Activated CD4-positive, alpha-beta T cell treated with anti-CD3 and anti-CD28 coated beads, Interleukin-2, amount 10 ng/mL, durations not matched to agents 24 days and 14 days (primary cell): ENCODE results near the gene TRMT61A. TPM values are rescaled to one million over a fixed set of nuclear protein-coding genes. Genes with fewer than 3 reads are reported as not detected.
"Not testable (repeated sequence)": the region's sequence is repeated elsewhere in the genome, so short reads cannot be mapped to it uniquely, and the experiment has no call there.

ENCODE experiments used
- DNase-seq: peaks from one replicate; pipeline ENCODE4 v3.0.0; 2022
- H3K27ac Mint-ChIP-seq: one replicate; pipeline ENCODE4 v1.8.0; 2022; ENCODE audit warnings: mild to moderate bottlenecking, mixed read lengths
- H3K27me3 Mint-ChIP-seq: one replicate; pipeline ENCODE4 v1.8.0; 2022; ENCODE audit warnings: mixed read lengths
- H3K36me3 Mint-ChIP-seq: one replicate; pipeline ENCODE4 v1.8.0; 2022; ENCODE audit warnings: low read depth, mild to moderate bottlenecking, mixed read lengths
- H3K4me1 Mint-ChIP-seq: one replicate; pipeline ENCODE4 v1.8.0; 2021; ENCODE audit warnings: mixed read lengths
- H3K4me3 Mint-ChIP-seq: one replicate; pipeline ENCODE4 v1.8.0; 2022; ENCODE audit warnings: mild to moderate bottlenecking, moderate library complexity, mixed read lengths
- H3K9me3 Mint-ChIP-seq: one replicate; pipeline ENCODE4 v1.8.0; 2021; ENCODE audit warnings: mixed read lengths
- intact Hi-C: fragments of 100-400 bp; cut with micrococcal nuclease; formaldehyde crosslinking; loops from one replicate; pipeline ENCODE4 v1.15.1; 2023
- total RNA-seq: library from RNA; stranded (reverse); gene quantifications from 2 replicates; pipeline ENCODE4 v1.2.3, GENCODE V29; 2022

TRMT61A gene
- total RNA-seq, 1 donor from 2014 or later = 22.7 TPM

DNA sequence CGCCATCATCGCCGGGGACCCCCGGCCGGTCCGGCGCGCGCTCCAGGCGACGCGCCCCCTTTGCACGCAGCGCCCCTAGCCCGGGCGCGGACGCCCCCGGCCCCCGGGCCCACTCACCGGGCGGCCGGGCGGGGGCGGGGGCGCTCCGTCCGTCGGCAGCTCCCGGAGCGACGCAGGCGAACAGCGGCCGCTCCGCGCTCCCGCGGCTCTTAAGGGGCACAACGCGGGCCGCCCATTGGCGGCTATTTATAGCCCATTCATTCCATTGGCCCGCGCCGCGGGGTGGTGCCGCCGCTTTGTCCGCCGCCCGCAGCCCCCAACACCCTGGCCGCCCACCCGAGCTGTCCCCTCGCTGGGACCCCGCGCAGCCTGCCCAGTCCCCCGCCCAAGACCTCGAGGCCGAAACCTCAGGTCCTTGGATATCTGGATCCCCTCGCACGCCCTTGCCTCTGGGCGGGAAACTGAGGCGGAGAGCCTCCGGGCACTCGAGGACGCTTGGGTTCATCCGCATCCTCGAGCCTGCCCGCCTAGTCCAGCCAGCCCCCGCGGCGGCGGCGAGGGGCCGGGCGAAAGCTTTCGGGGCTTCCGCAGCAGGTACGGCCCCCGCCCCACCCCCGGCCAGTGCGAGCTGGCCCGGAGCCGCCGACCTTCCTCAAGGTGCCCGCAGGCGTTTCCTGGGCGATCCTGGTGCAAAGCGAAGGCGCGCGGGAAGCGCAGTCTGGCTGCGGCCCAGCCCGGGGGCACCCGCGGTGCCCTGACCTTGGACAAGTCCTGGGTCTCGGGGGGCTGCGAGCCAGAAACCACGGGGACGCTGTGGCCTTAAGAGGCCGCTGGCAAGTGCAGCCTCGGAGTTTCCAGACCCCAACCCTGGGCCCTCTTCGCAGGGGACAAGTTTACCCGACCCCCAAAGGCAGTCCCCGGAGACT, 6.1 kb upstream of the TRMT61A start, which contains the start of gene CKB:
Gene CKB (minus strand): TSS at position 182 of the 926 bp plus-strand sequence. CDS start 337 bp downstream, outside the sequence.
- peaks cover 19% of the 10 kb centered on the region for H3K27me3 Mint-ChIP-seq
- H3K9me3 Mint-ChIP-seq = no peaks in the 10 kb centered on the region
- H3K36me3 Mint-ChIP-seq = no peaks in the 10 kb centered on the region
- intact Hi-C loops = no loop called here
- peak within 1 kb of the TSS; percentile 59 for H3K4me3 Mint-ChIP-seq
- no peak within 1 kb of the TSS for H3K27ac Mint-ChIP-seq
- peak; percentile 73 for DNase-seq
- H3K4me1 Mint-ChIP-seq = peaks cover 16% of the 10 kb centered on the region

DNA sequence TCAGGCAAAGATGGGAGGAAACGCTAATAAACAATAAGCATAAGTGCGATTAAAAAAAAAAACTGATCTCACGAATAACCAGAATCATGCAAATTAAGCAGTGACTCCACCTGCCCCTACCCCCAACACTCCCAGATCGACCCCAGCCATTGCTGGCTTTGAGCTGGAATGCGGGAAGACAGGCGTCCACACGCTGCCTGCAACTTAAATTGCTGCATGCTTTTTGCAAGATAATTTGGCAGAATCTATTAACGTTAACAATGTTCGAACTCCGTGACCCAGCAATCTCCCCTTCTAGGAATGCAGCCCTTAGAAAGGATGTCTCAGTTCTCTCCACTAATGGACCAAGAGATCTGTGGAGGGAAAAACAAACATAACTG, 5.4 kb upstream of the TRMT61A start:
- DNase-seq = no peak
- peaks cover under 1% of the 10 kb centered on the region for H3K36me3 Mint-ChIP-seq
- H3K9me3 Mint-ChIP-seq = no peaks in the 10 kb centered on the region
- H3K27me3 Mint-ChIP-seq = peaks cover 19% of the 10 kb centered on the region
- H3K4me3 Mint-ChIP-seq = peak overlapping the region; percentile 35
- H3K4me1 Mint-ChIP-seq = peaks cover 19% of the 10 kb centered on the region
- intact Hi-C loops = no loop called here
- no peak overlapping the region for H3K27ac Mint-ChIP-seq

DNA sequence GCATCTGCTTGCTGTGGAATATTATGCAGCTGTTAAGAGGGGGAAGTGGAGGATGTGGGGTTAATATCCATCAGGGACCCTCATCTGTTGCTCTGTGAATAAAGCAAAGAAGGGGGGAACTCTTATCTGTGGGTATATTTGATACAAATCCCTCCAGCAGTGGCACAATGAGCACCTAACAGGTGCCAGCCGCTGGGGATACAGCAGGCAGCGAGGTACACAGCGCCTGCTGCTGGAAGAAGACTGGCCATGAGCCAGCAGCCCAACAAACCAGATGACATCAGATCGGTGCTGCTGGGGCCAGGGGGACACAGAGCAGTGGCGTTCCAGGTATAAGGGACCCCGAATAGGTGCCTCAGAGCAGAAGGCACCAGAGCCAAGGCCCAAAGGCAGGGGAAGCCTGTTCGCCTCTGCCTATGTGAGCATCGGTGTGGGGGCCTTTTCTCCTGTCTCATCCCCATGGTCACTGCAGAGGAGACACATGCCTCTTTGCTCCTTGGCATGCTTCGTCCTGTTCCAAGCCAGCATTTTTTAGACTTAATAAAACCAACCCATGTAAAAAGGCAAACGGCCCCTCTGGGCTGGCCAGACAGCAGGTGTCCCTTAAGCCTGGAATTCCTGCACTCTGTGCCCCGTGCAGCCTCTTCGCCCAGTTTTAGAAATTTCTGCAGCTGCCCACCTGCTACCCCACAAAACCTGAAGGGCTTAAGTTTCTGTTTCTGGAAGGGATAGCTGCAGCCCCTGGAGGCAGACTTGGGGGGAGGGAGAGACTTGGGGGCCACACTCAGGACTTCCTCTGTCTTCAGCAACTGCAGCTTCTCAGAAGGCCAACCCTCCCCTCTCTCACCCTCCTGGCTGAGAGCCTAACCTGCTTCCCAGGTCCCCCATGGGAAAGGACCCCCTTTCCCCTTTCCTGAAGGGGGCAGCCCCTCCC, 4.7 kb upstream of the TRMT61A start:
- H3K36me3 Mint-ChIP-seq = peaks cover 3% of the 10 kb centered on the region
- intact Hi-C loops = no loop called here

DNA sequence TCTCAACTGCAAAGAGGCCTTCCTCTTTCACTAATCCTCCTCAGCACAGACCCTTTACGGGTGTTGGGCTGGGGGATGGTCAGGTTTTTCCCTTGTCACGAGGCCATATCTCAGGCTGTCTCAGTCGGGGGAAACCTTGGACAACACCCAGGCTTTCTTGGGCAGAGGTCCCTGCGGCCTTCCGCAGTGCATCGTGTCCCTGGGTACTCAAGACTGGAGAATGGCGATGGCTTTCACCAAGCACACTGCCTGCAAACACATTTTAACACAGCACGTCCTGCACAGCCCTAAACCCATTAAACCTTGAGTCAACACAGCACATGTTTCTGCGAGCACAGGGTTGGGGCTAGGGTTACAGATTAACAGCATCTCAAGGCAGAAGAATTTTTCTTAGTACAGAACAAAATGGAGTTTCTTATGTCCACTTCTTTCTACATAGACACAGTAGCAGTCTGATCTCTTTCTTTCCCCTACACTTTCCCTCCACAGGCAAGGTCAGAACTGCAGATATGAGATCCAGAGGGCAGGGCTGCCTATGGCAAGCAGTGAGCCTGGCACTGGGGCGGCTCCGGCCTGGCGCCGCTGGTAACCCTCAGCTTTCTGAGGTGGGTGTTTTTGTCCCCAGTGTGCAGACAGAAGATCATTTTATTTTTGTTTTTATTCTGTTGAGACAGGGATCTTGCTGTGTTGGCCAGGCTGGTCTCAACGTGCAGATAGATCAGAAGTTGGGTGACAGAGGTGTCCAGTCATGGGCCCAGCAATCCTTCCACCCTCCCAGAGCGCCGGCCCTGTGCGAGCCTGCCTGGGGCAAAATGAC, 3.4 kb upstream of the TRMT61A start:
- H3K4me3 Mint-ChIP-seq, intact Hi-C loops, DNase-seq, H3K27ac Mint-ChIP-seq, H3K9me3 Mint-ChIP-seq: not testable (repeated sequence)
- H3K36me3 Mint-ChIP-seq = peaks cover 10% of the 10 kb centered on the region
- peaks cover 22% of the 10 kb centered on the region for H3K4me1 Mint-ChIP-seq
- H3K27me3 Mint-ChIP-seq = peaks cover 16% of the 10 kb centered on the region

More for the DNA sequence above, 4.7 kb upstream of the TRMT61A start:
- peaks cover 19% of the 10 kb centered on the region for H3K27me3 Mint-ChIP-seq
- H3K4me3 Mint-ChIP-seq = peak overlapping the region; percentile 35
- DNase-seq = no peak
- H3K27ac Mint-ChIP-seq = no peak overlapping the region
- peaks cover 15% of the 10 kb centered on the region for H3K4me1 Mint-ChIP-seq
- H3K9me3 Mint-ChIP-seq = no peaks in the 10 kb centered on the region

DNA sequence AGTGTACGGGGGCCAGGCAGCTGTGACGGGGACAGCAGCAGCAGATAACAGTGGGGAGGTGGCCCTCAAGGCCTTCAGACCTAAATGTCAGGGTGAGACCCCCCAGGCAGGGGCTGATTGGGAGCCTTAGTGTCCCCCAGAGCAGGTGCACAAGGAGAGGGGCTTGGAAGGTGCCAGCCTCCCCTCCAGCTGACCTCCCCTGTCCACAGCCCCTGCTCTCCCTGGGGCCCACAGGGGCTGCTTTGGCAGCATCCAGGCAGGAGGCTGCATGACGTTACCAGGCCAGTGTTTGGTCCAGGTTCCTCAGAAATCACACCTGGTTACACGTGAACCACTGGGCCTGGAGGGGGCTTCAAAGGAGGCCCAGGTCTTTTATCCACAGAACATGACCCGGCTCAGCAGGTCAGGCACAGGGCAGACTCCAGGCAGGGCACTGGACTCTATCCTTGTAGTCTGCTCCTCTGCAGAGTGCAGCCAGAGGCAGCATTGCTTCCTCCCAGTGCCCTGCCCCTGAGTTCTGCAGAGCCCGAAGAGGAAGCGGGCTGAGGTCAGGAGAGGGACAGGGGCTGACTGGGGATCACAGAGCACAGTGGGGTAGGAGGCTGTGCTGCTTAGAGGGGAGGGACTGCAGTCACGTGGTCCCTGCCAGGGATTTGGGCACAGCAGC, 2.6 kb upstream of the TRMT61A start:
- no peak overlapping the region for H3K27ac Mint-ChIP-seq
- H3K36me3 Mint-ChIP-seq = peaks cover 12% of the 10 kb centered on the region
- no peak overlapping the region for H3K4me3 Mint-ChIP-seq
- peaks cover 16% of the 10 kb centered on the region for H3K27me3 Mint-ChIP-seq
- no peaks in the 10 kb centered on the region for H3K9me3 Mint-ChIP-seq
- intact Hi-C loops = no loop called here
- DNase-seq = no peak
- H3K4me1 Mint-ChIP-seq = peaks cover 25% of the 10 kb centered on the region

DNA sequence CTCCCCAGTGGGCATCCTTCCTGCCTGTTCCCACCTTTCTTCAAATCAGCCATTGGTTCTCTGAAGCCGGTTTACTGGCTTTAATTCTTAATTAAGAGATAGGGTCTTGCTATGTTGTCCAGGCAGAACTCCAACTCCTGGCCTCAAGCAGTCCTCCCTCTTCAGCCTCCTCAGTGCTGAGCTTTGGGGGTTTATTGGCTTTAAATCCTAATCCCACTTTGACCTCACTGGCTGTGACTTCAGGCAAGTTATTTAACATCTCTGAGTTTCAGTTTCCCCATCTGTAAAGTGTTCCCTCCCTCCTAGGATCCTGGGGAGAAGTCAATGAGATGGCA, 2.1 kb upstream of the TRMT61A start:
- Mint-ChIP-seq H3K4me3 (peak overlapping the region; percentile 71), H3K27me3 (peaks cover 16% of the 10 kb centered on the region), H3K27ac (peak overlapping the region; percentile 61), H3K36me3 (peaks cover 16% of the 10 kb centered on the region), H3K9me3 (no peaks in the 10 kb centered on the region), H3K4me1 (peaks cover 28% of the 10 kb centered on the region)
- no peak for DNase-seq
- intact Hi-C loops = no loop called here

DNA sequence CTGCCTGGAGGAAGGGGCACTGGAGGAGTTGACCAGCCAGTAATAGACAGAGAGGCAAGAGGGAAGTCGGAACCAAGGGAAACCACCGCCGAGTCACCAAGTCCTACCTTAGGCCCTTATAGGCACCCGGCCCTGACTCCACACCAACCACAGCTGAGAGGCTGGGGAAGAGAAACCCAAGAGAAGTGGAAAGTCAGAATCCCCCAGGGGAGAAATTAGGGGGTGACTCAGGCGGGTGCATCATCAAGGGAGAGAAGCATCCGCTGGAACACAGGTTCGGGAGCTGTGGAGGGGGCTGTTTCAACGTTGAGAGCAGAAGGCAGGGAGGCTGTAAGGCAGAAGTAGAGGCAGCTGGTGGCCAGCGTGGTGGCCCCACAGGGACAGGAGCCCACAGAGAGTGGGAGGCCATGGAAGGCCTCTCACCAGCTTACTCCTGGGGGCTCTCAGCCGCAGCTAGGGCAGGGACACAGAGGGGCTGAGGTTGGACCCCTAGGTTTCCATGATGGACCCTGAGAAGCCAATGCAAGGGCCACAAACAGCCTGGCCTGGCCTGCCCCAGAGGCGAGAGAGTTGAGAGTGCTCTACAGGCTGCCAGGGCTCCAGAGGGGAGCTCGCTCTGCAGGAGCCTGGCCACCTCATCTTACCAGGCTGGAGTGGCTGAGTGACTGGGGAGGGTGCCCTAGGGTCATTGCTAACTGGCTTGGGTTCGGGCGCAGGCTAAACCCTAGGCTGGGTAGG, 1.4 kb upstream of the TRMT61A start:
- intact Hi-C loops = loop anchor here (2.0 kb wide), 1 partner anchor 35 kb away; the partner anchor contains the start of genes BAG5 and COA8
- no peak for DNase-seq
- Mint-ChIP-seq H3K27ac (peak overlapping the region; percentile 61), H3K27me3 (peaks cover 16% of the 10 kb centered on the region), H3K36me3 (peaks cover 17% of the 10 kb centered on the region), H3K4me1 (peaks cover 28% of the 10 kb centered on the region), H3K4me3 (peak overlapping the region; percentile 71), H3K9me3 (no peaks in the 10 kb centered on the region)

DNA sequence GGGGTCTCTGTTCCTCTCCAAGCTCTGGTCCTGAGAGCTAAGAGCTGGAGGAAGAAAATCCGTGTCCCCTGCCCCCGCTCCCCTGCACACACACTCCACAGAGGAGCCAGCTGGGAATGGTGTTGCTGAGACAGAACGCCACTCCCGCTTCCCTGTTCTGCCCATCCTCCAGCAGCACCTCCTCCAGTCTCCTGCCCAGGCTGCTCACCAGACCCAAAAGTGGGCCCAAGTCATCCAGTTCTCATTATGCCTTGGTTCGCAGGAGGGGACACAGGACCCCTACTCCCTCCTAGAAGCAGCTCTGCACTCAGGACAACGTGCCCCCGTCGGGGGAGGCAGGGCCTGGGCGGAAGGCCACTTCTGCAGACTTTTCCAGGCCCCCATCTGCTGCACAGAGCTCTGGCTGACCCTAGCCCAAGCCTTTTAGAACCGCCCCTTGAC, 830 bp upstream of the TRMT61A start:
- peaks cover 28% of the 10 kb centered on the region for H3K4me1 Mint-ChIP-seq
- peaks cover 16% of the 10 kb centered on the region for H3K27me3 Mint-ChIP-seq
- intact Hi-C loops = loop anchor here (2.0 kb wide), 1 partner anchor 35 kb away; the partner anchor contains the start of genes BAG5 and COA8
- H3K4me3 Mint-ChIP-seq = peak overlapping the region; percentile 96
- no peak for DNase-seq
- H3K27ac Mint-ChIP-seq = peak overlapping the region; percentile 56
- peaks cover 17% of the 10 kb centered on the region for H3K36me3 Mint-ChIP-seq
- no peaks in the 10 kb centered on the region for H3K9me3 Mint-ChIP-seq

DNA sequence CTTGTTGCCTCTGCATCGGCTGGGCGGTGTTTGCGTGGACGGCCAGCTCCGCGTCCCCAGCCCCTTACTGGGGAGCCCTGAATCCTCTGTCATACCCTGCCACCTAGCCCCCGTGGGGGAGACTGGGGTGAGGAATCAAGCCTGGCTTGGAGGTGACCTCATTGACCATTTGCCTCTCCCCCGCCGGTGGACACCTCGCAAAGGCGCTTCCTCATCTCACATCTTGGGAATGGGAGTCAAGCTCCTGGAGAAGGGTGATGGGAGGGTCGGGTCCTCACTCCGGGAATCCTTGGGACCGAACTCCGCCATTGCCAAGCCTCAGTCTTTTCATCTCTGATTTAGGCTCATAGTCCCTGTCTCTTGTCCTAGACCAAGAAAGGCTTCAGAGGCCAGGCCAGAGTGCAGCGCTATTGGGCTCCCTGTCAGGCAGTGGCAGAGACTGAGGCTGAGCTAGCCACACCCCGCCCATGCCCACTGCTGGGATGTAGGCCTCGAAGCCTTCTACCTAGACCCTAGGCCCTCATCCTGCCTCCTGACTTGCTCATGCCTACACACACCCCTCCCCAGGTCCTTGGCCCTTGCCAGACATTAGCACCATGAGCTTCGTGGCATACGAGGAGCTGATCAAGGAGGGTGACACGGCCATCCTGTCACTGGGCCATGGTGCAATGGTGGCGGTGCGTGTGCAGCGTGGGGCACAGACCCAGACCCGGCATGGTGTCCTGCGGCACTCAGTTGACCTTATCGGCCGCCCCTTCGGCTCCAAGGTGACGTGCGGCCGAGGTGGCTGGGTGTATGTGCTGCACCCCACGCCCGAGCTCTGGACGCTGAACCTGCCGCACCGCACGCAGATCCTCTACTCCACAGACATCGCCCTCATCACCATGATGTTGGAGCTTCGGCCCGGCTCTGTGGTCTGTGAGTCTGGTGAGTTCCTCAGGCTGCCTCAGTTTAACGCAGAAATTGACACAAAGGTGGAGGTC, 678 bp downstream of the TRMT61A start:
- peak overlapping the region; percentile 97 for H3K27ac Mint-ChIP-seq
- intact Hi-C loops = loop anchor here (2.0 kb wide), 1 partner anchor 33 kb away; the partner anchor contains the start of genes BAG5 and COA8
- DNase-seq = peak; percentile 68
- peaks cover 28% of the 10 kb centered on the region for H3K4me1 Mint-ChIP-seq
- H3K36me3 Mint-ChIP-seq = peaks cover 17% of the 10 kb centered on the region
- H3K27me3 Mint-ChIP-seq = peaks cover 5% of the 10 kb centered on the region
- peak overlapping the region; percentile 96 for H3K4me3 Mint-ChIP-seq
- H3K9me3 Mint-ChIP-seq = no peaks in the 10 kb centered on the region

DNA sequence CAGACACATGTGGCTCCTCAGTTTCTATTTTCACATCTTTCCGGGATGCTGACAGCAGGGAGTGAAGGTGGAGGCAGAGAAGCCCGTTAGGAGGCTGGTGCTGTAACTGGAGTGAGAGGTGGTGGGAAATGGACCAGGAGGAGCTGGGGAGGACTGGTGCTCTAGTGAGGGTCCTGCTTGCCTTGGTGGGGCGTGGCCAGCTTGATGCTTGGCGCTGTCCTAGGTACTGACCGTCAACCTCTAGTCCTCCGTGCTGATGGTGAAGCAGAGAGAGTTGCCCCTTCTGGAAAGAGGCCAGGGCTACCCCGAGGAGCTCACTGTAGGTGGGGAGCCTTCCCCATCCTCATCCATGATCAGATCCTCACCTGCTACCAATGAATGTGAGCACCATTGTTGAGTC, 1.4 kb downstream of the TRMT61A start:
- peaks cover 1% of the 10 kb centered on the region for H3K27me3 Mint-ChIP-seq
- peak; percentile 79 for DNase-seq
- H3K27ac Mint-ChIP-seq = peak overlapping the region; percentile 56
- H3K36me3 Mint-ChIP-seq = peaks cover 17% of the 10 kb centered on the region
- no peaks in the 10 kb centered on the region for H3K9me3 Mint-ChIP-seq
- intact Hi-C loops = no loop called here
- H3K4me3 Mint-ChIP-seq = peak overlapping the region; percentile 96
- H3K4me1 Mint-ChIP-seq = peaks cover 28% of the 10 kb centered on the region

DNA sequence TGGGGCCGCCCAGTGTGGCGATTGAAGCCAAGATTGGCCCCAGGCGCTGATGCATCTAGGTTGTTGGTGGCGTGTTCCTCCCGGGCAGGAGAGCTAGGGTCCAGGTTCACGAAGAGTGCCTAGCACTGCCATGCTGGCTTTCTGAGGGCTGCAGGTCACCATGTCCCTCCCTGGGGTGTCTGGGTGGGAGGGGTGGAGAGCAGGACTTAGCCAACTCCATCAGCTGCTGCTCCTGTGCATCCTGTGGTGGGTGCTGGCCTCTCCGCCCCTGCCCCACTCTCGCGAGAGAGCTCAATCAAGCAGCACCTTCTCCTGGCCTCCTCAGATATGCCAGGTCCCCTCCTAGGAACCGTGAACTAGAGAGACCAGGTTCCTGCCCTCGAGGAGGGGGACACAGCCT, 1.8 kb downstream of the TRMT61A start:
- Mint-ChIP-seq H3K9me3 (no peaks in the 10 kb centered on the region), H3K27me3 (peaks cover 1% of the 10 kb centered on the region), H3K4me1 (peaks cover 28% of the 10 kb centered on the region), H3K27ac (no peak overlapping the region), H3K36me3 (peaks cover 17% of the 10 kb centered on the region), H3K4me3 (peak overlapping the region; percentile 96)
- intact Hi-C loops = no loop called here
- no peak for DNase-seq
